HG03039 (cell line): ENCODE results near the gene DDA1.
"Not testable (repeated sequence)": the region's sequence is repeated elsewhere in the genome, so short reads cannot be mapped to it uniquely, and the experiment has no call there.

Experiments used
- ATAC-seq: cut with Tn5 transposase; IDR thresholded peaks from one replicate; pipeline ENCODE4 v1.9.1; 2021; ENCODE audit warnings: mild to moderate bottlenecking, moderate library complexity; ENCODE audit not compliant: unreplicated experiment

The DDA1 gene

DNA sequence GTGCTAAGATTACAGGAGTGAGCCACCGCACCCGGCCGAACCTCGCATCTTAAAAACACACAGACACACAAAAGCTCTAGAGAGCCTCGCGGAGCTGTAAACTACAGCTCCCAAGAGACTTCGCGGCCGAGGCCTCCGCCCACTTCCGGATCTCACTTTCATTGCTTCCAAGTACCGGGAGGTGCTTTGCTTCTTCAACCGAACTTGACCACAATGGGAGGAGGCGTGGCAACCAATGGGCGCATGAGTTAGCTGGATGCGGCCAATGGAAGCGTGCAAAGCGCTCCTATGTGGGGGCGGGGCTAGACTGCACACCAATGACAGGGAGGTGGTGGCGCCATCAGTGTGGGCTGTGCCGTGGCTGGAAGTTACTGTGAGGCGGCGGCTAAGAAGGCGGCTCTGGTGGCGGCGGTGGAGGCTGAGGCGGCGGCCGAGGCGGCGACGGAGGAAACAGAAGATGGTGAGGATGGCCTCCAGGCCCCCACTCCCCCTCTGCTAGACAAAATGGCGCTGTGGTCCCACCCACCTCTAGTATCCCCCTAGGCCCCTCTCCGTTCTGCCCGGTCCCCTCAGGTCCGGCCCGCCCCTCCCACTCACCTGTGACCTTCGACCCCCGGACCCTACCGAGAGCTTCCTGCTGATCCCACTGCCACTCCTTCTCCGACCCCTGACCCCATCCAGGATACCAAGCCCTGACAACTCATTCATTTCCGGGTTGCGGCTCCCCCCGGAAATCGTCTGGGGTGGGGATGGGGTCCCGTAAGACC, at the start of gene DDA1:
Gene DDA1, plus strand, starts transcription at position 366 of the 767 bp plus-strand sequence. Its CDS starts 92 bp downstream, at position 458.
- ATAC-seq: peak; percentile 59

DNA sequence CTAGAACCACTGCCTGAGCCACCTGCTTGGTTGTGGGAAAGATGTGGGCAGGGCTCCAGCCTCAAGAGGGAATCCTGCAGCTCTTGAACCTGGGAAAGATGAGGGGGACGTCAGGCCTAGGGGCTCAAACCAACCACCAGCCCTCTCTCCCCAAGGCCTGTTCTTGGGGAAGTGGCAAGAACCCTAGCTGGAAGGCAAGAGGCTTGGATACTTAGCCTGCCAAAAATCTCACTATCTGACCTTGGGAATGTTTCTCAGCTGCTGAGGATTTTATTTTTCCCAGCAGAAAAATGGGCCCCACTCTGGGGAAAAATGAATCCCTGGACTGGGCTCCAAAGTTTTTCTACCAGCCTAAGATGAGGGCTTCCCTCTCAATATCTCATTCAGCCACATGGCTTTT, 49.4 kb upstream of the DDA1 start:
- no peak for ATAC-seq

DNA sequence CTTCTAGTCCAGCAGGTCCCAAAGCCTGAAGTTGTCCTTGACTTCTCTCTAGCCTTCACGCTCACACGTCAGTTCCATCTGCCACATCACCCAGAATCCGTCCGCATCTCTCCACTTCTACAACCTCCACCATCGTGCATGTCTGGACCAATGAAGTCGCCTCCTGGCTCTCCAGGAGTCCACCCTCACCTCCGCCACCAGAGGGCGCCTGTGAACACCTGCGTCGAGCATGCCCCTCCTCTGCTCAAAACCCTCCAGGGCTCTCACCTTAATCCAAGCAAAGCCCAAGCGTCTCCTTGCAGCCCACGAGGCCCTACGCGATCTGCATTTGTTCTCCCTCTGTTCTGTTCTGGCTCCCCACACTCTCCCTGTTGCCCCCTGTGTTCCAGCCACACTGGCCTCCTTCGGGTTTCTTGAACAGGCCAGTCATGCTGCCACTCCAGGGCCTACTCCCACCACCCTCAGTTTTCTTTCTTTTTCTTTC, 48.5 kb upstream of the DDA1 start:
- peak; percentile 73 for ATAC-seq

DNA sequence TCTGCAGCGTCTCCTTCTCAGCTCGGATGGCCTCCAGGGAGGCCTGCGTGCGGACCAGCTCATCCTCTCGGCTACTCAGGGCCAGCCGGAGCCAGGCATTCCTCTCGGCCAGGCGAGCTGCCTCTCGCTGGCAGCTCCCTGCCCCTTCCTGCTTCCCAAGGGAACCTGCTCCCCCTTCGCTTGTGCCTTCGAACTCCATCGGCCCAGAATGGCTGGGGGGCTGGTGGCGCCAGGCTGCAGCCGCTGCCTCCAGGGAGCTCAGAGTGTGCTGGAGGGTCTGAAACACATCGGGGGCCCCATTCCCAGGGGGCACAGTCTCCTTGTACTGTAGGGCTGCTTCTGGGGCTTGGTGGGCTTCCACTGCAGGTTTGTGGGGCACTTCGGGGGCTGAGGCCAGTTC, 46.8 kb upstream of the DDA1 start:
- ATAC-seq: no peak

DNA sequence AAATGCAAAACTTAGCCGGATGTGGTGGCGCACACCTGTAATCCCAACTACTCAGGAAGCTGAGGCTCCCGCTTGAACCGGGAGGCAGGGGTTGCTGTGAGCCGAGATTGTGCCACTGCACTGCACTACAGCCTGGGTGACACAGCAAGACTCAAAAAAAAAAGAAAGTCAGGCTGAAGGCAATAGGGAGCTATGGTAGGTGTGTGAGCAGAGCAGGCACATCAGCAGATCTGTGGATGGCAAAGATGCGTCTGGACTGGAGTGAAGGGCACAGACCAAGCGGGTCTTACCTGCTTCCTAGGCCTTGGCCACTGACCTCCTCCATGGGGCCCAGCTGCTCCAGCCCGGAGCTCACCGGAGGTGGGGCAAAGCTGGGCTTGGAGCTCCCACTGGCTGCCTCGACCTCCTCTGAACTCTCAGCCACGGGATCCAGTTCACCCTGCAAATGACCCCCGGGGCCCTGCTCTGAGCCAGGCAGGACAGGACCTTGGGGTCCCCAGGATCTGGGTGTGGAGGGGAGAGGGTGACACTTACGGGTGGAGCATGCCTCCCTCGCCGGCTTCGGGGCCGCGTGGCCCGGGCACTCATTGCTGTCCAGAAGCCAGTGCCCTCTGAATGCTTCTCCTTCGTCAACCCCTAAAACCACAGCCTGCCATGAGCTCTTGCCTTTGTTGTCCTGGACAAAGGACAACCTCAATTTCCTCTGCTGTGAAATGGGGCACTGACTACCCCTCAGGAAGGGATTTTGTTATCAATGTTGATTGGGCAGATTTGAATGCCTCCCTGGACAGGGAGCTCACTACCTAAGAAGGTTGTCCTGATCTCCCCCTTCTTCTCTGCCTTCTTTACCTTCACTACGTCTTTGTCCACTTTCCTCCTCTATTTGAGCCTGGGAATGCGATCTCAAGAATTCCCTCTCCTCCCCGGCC, 45.4 kb upstream of the DDA1 start:
- ATAC-seq: no peak

DNA sequence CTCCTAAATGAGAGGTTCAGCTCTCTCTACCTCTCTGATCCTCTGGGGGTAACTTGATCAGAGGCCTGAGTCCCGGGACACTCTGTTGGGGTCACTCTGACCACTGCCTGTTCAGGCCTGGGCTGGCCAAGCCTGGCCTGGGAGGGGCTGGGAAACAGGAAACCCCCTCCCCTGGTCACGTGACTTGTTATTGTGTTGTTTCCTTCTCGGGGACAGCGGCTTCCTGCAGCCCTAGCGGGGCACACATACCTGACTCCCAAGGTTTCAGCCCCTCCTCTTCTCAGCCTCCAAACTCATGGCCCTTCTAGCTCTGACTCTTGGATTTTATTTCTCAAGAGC, 44.8 kb upstream of the DDA1 start, which contains the start of gene USHBP1:
Gene USHBP1, minus strand, starts transcription at position 105 of the 339 bp plus-strand sequence. CDS start 446 bp downstream, outside the sequence.
- no peak for ATAC-seq

DNA sequence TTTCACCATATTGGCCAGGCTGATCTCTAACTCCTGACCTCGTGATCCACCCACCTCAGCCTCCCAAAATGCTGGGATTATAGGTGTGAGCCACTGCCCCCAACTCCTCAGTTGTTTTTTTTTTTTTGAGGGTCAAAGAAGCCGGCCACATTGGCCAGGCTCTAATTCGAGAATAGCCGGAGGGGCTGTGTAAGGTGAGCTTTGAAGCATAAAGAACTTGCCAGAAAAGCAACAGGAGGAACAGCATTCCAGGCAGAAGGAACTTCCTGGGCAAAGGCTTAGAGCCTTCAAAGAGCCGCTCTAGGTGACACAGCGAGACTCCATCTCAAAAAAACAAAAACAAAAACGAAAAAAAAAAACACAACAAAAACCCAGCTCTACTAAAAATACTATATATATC, 43.3 kb upstream of the DDA1 start:
- no peak for ATAC-seq

DNA sequence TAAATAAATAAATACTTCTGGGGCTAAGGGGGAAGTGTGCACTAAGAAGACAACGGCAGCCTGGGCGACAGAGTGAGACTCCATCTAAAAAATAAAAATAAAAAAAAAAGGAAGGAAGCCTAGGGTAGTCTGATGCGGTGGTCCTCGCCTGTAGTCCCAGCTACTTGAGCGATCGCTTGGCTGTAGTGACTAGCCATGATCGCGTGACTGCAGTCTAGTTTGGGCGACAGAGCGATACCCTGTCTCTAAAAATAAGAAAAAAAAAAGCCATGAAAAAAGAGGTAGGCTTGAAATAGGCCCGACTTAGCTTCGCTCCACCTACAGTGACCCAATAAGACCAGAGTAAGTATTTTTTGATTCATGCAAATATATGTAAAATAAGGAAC, 42.8 kb upstream of the DDA1 start:
- ATAC-seq: no peak

DNA sequence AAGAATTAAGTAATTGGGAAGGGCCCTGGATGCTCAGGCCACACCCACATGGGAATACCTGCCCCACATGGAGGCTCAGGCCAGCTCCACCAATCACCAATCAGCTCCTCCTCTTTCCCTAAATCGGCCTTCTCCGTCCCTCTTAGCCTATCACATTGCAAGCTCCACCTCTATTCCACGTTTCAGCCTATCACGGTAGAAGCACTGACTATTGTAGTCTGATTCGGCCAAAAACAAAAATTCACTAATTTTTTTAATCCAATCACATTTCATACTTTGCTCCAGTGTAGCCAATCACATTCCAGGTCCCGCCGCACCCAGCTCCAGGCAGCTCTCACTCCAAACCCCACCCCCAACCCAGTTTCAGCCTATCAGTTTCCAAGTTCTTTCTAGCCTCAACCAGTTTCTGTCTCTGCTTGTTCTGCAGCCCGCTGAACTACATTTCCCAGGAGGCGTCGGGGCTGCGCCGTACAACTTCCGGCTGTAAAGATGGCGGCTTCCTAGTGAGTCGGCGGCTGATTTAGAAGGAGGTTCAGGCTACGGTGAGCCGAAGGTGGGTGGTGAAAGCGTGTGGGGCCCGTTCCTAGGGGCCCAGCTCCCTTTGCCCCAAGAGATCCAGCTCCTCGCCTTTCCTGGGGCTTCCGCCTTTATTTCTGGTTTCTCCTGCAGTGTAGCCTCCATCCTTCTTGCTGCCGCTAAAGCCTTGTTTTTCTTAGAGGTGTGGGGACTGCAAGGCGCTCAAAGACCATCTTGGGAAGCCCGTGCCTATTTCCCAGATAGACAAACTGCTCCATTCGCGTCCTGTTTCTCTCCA, 42.2 kb upstream of the DDA1 start, which contains the start of gene BABAM1:
Gene BABAM1, plus strand, starts transcription at position 469 of the 814 bp plus-strand sequence. CDS start 1,364 bp downstream, outside the sequence.
- peak; percentile 89 for ATAC-seq

DNA sequence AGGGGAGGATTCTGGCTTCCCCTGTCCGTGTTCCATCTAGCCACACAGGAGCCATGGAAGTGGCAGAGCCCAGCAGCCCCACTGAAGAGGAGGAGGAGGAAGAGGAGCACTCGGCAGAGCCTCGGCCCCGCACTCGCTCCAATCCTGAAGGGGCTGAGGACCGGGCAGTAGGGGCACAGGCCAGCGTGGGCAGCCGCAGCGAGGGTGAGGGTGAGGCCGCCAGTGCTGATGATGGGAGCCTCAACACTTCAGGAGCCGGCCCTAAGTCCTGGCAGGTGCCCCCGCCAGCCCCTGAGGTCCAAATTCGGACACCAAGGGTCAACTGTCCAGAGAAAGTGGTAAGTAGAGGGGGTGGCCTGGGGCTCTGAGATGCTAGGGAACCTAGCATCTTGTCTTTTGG, 40.6 kb upstream of the DDA1 start:
- ATAC-seq: no peak

DNA sequence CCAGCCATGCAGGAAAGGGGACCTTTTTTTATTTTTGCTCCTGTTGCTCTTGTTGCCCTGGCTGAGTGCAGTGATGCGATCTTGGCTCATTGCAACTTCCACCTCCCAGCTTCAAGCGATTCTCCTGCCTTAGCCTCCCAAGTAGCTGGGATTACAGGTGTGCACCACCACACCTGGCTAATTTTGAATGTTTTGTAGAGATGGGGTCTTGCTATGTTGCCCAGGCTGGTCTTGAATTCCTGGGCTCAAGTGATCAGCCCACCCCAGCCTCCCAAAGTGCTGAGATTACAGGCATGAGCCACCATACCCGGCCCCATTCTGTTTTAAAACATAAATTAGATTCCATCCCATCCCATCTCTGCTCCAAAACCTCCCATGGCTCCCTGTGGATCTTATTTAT, 34.5 kb upstream of the DDA1 start:
- ATAC-seq: not testable (repeated sequence)

DNA sequence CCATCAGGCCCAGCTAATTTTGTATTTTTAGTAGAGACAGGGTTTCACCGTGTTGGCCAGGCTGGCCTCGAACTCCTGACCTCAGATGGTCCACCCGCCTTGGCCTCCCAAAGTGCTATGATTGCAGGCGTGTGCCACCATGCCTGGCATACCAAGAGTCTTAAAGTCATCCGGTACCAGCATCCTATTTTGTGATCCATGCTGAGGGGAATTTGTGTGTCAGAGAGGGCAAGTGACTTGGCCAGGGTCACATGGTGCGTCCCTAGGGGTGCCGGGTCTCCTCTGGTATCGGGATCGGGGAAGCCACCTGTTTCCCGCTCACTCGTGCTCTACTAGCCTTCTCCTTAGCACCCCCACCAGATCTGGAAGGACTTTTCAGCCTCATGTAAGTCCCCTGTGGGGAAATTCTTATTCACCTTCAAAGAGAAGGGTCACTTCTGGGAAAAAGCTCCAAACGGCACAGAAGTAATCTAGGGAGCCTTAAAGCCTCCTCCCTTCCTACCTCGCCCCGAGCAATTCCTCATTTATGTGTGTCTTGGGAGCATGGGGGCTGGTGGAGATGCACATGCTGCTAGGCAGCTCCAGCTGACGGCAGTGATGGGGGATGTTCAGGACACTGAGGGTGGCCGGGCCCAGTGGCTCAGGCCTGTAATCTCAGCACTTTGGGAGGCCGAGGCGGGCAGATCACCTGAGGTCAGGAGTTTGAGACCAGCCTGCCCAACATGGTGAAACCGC, 33.8 kb upstream of the DDA1 start:
- ATAC-seq: no peak

DNA sequence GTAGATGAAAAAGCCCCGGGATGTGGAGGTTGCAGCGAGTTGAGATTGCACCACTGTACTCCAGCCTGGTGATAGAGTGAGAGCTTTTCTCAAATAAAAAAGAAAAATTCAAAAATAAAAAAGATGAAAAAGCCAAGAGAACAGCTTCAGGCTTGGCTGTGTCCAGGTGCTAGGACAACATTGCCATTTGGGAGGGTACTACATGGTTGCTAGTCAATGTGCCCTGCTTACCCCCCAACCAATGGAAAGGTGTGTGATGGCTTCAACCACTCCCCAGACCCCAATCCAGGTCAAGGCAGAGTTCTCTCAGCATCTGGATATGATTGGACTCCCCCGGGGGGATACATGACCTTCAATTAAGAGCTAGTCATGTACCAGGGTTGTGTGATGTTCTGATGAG, 29.9 kb upstream of the DDA1 start:
- no peak for ATAC-seq

DNA sequence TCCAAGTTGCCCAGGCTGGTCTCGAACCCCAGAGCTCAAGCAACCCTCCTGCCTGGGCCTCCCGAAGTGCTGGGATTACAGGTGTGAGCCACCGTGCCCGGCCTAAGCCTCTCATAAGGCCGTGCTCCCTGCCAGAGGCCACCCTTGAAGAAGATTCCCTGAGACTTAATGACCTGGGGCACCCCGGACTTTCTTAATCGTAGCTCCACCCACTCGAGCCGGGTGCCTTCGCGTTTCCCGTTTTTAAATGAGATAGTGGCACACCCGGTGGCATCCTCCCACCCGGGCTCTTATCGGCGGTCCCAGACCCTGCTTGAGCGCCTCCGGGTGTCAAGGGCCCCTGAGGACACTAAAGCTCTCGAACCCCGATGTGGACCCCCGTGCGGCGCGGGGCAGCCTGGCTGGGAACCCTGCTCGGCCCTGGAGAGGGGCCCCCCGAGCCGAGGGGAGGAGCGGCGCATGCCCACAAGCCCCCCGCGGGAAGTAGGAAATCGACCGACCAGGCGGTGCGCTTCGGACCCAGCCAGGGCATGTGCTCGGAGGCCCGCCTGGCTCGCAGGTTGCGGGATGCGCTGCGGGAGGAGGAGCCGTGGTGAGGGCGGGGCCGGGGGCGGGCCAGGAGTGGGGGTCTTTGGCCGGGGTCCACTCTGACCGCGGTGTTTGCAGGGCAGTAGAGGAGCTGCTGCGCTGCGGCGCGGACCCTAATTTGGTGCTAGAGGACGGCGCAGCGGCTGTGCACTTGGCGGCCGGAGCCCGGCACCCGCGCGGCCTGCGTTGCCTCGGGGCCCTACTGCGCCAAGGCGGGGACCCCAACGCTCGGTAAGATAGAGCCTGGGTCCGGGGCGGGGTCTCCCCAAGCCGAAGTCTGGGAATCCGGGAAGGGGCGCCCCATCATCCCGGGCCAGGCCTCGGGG, 27.7 kb upstream of the DDA1 start, which contains the start of gene ANKLE1:
Gene ANKLE1, plus strand, starts transcription at position 511 of the 914 bp plus-strand sequence. Its CDS starts 20 bp downstream, at position 531.
- peak; percentile 34 for ATAC-seq

DNA sequence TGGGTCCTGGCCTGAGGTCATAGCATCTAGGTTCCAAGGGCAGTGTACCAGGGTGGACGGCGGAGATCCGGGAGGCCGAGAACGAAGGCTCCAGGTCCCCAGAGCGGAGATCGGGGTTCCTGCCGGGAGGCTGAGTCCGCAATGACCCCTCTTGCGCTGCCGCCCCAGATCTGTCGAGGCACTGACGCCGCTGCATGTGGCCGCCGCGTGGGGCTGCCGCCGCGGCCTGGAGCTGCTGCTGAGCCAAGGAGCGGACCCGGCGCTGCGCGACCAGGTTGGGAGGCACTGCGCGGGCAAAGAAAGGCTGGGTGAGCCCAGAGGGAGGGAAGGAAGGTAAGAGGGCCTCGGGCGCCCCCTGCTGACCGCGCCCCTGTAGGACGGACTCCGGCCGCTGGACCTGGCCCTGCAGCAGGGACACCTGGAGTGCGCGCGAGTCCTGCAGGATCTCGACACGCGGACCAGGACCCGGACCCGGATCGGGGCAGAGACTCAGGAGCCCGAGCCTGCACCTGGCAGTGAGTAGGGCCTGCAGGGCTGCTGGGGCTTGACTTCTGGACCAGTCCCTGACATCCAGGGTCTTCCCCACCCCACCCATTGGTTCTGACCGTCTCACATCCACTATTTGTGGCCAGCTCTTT, 26.8 kb upstream of the DDA1 start:
- peak; percentile 50 for ATAC-seq

DNA sequence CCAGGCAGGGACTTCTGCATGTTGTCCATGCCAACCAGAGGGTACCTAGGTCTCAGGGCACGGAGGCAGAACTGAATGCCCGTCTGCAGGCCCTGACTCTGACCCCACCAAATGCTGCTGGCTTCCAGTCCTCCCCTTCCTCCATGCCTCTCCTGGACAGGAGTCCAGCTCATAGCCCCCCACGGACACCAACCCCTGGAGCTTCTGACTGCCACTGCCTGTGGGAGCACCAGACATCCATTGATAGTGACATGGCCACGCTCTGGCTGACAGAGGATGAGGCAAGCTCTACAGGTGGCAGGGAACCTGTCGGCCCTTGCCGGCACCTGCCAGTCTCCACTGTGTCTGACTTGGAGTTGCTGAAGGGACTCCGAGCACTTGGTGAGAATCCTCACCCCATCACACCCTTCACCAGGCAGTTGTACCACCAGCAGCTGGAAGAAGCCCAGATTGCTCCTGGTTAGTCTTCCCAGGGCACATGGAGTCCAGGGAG, 25.8 kb upstream of the DDA1 start:
- ATAC-seq: no peak

DNA sequence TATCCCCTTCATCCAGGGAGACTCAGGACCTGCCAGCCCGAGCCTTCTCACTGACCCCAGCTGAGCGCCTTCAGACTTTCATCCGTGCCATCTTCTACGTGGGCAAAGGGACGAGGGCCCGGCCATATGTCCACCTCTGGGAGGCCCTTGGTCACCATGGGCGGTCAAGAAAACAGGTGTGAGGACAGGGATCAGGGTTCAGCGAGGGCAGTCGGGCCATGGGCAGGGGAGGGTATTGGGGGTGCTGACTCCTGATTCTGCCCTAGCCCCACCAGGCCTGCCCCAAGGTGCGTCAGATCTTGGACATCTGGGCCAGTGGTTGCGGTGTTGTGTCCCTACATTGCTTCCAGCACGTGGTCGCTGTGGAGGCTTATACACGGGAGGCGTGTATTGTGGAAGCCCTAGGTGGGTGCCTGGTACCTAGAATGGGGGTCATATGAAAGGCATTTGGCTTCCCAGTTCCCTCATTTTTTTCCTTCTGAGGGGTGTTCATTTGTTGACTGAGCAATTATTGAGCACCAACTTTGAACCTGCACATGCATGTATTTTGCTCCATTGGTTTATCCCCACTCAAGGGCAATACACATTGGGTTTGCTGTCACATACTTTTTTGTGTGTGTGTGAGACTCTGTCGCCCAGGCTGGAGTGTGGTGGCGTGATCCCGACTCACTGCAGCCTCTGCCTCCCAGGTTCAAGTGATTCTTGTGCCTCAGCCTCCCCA, 23.8 kb upstream of the DDA1 start:
- ATAC-seq: no peak

DNA sequence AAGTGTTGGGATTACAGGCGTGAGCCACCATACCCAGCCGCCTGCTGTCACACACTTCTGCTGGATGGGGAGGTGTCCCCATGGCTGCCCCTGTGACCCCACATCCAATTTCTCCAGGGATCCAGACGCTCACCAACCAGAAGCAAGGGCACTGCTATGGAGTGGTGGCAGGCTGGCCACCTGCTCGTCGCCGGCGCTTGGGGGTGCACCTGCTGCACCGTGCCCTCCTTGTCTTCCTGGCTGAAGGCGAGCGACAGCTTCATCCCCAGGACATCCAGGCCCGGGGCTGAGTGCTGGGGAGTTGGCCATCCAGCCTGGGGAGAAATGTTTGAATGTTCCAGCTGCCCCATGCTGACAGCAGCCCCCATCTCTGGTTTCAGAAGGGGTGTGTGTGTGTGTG, 23.1 kb upstream of the DDA1 start:
- ATAC-seq: no peak
